DOHH2 (cell line): ENCODE results near the gene PASD1.

ENCODE experiments used
- EZH2phosphoT487 ChIP-seq: fragments of 200-600 bp; sonication (generic); IDR thresholded peaks from 2 replicates; pipeline ENCODE4 v1.6.1; 2017; ENCODE audit warnings: borderline replicate concordance, mild to moderate bottlenecking, antibody characterized with exemption, low read length, moderate library complexity, mixed read lengths
- TF ChIP-seq, protein P1 (sequence below): fragments of 200-600 bp; sonication (generic); IDR thresholded peaks from one replicate; pipeline ENCODE4 v1.5.1; 2014; ENCODE audit warnings: antibody characterized with exemption, mild to moderate bottlenecking, low read depth, low read length; ENCODE audit not compliant: poor library complexity, severe bottlenecking

- TF ChIP-seq, protein P1, sequence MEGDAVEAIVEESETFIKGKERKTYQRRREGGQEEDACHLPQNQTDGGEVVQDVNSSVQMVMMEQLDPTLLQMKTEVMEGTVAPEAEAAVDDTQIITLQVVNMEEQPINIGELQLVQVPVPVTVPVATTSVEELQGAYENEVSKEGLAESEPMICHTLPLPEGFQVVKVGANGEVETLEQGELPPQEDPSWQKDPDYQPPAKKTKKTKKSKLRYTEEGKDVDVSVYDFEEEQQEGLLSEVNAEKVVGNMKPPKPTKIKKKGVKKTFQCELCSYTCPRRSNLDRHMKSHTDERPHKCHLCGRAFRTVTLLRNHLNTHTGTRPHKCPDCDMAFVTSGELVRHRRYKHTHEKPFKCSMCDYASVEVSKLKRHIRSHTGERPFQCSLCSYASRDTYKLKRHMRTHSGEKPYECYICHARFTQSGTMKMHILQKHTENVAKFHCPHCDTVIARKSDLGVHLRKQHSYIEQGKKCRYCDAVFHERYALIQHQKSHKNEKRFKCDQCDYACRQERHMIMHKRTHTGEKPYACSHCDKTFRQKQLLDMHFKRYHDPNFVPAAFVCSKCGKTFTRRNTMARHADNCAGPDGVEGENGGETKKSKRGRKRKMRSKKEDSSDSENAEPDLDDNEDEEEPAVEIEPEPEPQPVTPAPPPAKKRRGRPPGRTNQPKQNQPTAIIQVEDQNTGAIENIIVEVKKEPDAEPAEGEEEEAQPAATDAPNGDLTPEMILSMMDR: no peak
- no peak for TF ChIP-seq EZH2phosphoT487
Measured at GRCh38 chrX:151724563-151725337, 161.3 kb downstream of the PASD1 start.
